Fibroblast of the aortic adventitia (primary cell): Measurements from ENCODE around the gene NKIRAS1. TPM values are rescaled to one million over a fixed set of nuclear protein-coding genes. Genes with fewer than 3 reads are reported as not detected.
"Not testable (repeated sequence)": the region's sequence is repeated elsewhere in the genome, so short reads cannot be mapped to it uniquely, and the experiment has no call there.

Experiments used
- DNase-seq: peaks from one replicate; pipeline ENCODE4 v3.0.0-alpha.2; 2010; ENCODE audit warnings: low read depth
- H3K4me3 ChIP-seq: 2 replicates; pipeline ENCODE4 v1.5.1; 2011; ENCODE audit warnings: low read depth, mild to moderate bottlenecking, control low read depth, low read length, moderate library complexity
- total RNA-seq: library from RNA; depleted of rRNA; stranded (reverse); fragments of >200 nt; gene quantifications from 2 replicates; pipeline ENCODE4 v1.2.3, GENCODE V29; 2012; ENCODE audit warnings: low replicate concordance
- TF ChIP-seq, protein P1 (sequence below): IDR thresholded peaks from 2 replicates; pipeline ENCODE4 v1.5.1; 2011; ENCODE audit warnings: mild to moderate bottlenecking, low read length, control low read depth, inconsistent platforms; ENCODE audit not compliant: insufficient read depth

Gene NKIRAS1
- total RNA-seq, 1 donor, result 20.9 TPM

DNA sequence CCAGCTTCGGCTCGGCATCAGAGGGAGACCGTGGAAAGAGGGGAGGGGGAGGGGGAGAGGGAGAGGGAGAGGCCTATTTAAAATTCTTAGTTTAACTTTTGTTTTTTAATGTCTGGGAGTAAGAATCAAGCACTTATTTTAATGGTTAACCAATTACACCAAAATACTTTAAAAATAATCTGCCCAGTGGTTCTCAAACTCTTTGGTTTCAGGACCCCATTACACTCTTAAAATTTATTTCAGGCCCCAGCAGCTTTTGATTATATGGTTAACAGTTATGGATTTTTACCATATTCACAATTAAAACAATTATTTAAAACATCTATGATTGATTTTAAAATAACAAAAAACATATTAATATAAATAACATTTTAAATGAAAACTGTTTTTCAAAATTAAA, 44.5 kb downstream of the NKIRAS1 start:
- no peak for DNase-seq
- TF ChIP-seq, protein P1, sequence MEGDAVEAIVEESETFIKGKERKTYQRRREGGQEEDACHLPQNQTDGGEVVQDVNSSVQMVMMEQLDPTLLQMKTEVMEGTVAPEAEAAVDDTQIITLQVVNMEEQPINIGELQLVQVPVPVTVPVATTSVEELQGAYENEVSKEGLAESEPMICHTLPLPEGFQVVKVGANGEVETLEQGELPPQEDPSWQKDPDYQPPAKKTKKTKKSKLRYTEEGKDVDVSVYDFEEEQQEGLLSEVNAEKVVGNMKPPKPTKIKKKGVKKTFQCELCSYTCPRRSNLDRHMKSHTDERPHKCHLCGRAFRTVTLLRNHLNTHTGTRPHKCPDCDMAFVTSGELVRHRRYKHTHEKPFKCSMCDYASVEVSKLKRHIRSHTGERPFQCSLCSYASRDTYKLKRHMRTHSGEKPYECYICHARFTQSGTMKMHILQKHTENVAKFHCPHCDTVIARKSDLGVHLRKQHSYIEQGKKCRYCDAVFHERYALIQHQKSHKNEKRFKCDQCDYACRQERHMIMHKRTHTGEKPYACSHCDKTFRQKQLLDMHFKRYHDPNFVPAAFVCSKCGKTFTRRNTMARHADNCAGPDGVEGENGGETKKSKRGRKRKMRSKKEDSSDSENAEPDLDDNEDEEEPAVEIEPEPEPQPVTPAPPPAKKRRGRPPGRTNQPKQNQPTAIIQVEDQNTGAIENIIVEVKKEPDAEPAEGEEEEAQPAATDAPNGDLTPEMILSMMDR, result no peak

DNA sequence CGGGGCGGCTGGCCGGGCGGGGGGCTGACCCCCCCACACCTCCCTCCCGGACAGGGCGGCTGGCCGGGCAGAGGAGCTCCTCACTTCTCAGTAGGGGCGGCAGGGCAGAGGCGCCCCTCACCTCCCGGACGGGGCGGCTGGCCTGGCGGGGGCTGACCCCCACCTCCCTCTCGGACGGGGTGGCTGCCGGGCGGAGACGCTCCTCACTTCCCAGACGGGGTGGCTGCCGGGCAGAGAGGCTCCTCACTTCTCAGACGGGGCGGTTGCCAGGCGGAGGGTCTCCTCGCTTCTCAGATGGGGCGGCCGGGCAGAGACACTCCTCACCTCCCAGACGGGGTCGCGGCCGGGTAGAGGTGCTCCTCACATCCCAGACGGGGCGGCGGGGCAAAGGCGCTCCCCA, 45.4 kb downstream of the NKIRAS1 start:
- not testable (repeated sequence) for H3K4me3 ChIP-seq, DNase-seq

More for the DNA sequence above, 44.5 kb downstream of the NKIRAS1 start:
- H3K4me3 ChIP-seq, result no peak overlapping the region

DNA sequence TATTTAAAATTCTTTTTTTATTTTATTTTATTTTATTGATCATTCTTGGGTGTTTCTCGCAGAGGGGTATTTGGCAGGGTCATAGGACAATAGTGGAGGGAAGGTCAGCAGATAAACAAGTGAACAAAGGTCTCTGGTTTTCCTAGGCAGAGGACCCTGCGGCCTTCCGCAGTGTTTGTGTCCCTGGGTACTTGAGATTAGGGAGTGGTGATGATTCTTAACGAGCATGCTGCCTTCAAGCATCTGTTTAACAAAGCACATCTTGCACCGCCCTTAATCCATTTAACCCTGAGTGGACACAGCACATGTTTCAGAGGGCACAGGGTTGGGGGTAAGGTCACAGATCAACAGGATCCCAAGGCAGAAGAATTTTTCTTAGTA, 46.1 kb downstream of the NKIRAS1 start:
- DNase-seq, H3K4me3 ChIP-seq: not testable (repeated sequence)

DNA sequence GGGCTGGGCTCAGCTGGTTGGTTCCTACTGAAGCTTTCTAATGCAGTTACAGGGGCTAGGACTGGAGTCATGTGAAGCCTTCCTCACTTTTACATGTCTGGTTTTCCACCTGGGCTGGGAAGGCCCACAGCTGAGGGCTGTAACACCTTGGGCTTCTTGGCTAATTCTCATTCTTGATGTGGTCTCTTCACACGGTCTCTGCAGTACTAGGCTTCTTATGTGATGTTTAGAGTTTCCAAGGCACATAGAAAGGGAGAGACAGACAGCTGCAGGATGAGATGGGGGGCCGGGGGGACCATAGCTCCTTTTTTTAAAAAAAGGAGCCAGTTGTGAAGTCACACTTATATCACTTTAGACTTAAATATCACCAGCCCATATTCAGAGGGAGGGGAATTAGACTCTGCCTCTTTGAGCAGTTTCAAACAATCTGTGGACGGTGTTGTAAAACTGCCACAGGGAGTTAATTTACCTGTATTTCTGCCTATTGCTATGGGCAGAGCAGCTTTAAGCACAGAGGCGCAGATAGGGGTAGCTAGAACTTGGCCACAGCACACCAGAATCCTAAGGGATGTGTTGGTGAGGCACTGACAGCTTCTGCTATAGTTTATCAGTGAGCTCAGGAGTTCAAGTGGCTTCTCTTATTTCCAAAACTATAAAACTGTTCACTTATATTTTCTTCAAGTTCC, 46.7 kb downstream of the NKIRAS1 start:
- H3K4me3 ChIP-seq, result no peak overlapping the region
- no peak for DNase-seq
- TF ChIP-seq, protein P1, result no peak

DNA sequence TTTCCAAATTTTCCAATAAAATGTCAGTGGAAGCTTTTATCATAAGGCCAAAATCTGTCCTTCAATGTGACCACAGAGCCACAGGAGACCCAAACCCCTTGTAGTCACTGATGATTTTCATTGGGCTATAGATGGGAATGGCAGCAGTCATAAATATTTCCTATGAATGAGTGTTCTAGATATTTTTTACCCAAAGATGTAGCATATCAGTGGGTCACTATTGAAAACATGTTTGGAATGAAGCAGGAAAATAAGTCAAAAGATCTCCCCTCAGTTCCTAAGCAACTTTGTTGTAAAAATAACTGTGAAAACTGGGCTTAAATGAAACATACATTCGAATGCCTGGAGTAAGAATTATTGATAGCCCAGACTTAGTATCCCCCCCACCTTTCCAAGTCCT, 49.0 kb downstream of the NKIRAS1 start:
- TF ChIP-seq, protein P1, result no peak
- H3K4me3 ChIP-seq, result no peak overlapping the region
- no peak for DNase-seq

DNA sequence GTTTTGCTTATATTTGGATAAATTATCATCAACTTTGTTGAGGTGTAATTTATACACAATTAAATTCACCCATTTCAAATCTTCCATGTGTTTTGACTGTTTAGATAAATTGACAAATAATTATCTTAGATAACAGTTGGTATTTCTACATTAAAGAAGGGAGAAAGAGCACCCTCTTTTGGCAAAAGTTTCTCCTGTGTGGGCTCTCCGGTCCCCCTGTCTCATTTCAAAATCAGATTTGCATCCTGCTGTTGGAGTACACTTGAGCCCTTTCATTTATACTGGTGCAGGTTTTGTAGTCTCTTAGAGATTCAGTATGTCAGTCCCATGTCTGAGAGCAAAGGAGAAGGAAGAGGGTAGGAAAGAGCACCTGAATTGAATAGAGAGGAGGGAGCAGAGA, 49.4 kb downstream of the NKIRAS1 start:
- TF ChIP-seq, protein P1, result no peak
- H3K4me3 ChIP-seq, result no peak overlapping the region
- DNase-seq, result no peak

DNA sequence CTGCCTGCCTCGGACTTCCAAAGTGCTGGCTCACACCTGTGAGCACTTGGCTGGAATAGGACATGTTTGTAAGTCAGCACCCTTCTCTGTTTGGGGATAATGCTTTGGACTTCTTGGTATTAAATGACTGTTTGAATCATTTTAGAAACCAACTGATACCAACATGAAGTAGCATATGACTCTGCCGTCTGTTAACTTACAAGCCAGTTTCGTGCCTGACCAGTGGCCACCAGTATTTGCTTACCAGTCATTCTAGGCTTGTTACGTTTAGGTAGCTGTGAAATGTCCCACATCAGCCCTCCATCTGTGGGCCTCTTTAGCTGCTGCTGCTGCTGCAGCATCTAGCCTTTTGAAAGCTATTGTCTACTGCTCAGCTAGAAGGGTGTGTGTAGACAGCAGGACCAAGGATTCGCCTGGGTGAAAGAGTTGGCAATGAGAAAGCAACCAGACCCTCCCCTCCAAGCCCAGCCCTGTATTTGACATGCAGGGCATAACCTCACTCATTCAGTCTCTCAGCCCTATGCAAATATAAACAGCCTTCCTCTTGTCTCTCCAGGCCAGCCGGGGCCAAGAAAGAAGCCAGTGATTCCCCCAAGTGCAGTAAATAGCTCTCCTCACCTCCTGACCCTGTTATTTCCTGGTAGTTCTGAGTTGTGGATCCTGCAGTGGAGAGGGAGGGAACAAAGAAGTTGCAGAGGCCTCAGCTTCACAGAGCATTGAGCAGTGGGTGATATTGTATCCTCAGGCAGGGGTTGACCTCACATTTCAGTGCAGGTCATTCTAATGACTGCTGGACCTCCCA, 51.0 kb downstream of the NKIRAS1 start:
- TF ChIP-seq, protein P1, result no peak
- no peak overlapping the region for H3K4me3 ChIP-seq
- DNase-seq, result no peak
